Kidney tubule cell (primary cell): Measurements from ENCODE around the gene POU4F1.
A peak's percentile ranks its signal among the peaks of the same experiment; 100 is the strongest.

Experiments
- DNase-seq: peaks from one replicate; pipeline ENCODE4 v3.0.0-alpha.2; 2018; ENCODE audit warnings: low spot score

POU4F1 gene

GRCh38 chr13:78603240-78603957, at the start of gene POU4F1:
TSS of gene POU4F1 (minus strand) at chr13:78603552. CDS start at chr13:78603326, 226 bp downstream.
- peak; percentile 67 for DNase-seq

GRCh38 chr13:78652651-78653050, 49.3 kb upstream of the POU4F1 start:
- no peak for DNase-seq

- DNase-seq: no peak
Observed at GRCh38 chr13:78650717-78651083, 47.3 kb upstream of the POU4F1 start.

GRCh38 chr13:78649997-78650716, 46.8 kb upstream of the POU4F1 start:
- no peak for DNase-seq

- DNase-seq: peak; percentile 19
Observed at GRCh38 chr13:78647109-78647678, 43.8 kb upstream of the POU4F1 start.

- no peak for DNase-seq
Observed at GRCh38 chr13:78638216-78638615, 34.9 kb upstream of the POU4F1 start.

- DNase-seq: no peak
Observed at GRCh38 chr13:78636495-78636894, 33.1 kb upstream of the POU4F1 start.

- DNase-seq: no peak
Observed at GRCh38 chr13:78632996-78633395, 29.6 kb upstream of the POU4F1 start.

GRCh38 chr13:78631077-78631476, 27.7 kb upstream of the POU4F1 start:
- DNase-seq: no peak

GRCh38 chr13:78630511-78630910, 27.2 kb upstream of the POU4F1 start:
- DNase-seq: no peak

GRCh38 chr13:78625384-78625783, 22.0 kb upstream of the POU4F1 start:
- DNase-seq: no peak

- DNase-seq: no peak
Observed at GRCh38 chr13:78623132-78623531, 19.8 kb upstream of the POU4F1 start.

GRCh38 chr13:78620936-78621470, 17.7 kb upstream of the POU4F1 start:
- DNase-seq: peak; percentile 51

- no peak for DNase-seq
Observed at GRCh38 chr13:78618411-78618810, 15.1 kb upstream of the POU4F1 start.

- DNase-seq: no peak
Observed at GRCh38 chr13:78611040-78611439, 7.7 kb upstream of the POU4F1 start.

GRCh38 chr13:78610381-78610883, 7.1 kb upstream of the POU4F1 start:
- no peak for DNase-seq

GRCh38 chr13:78609464-78610205, 6.3 kb upstream of the POU4F1 start:
- no peak for DNase-seq

- no peak for DNase-seq
Observed at GRCh38 chr13:78608688-78609463, 5.5 kb upstream of the POU4F1 start.

- DNase-seq: no peak
Observed at GRCh38 chr13:78608252-78608687, 4.9 kb upstream of the POU4F1 start.

- DNase-seq: no peak
Observed at GRCh38 chr13:78607409-78608251, 4.3 kb upstream of the POU4F1 start.
